22Rv1 (cell line): ENCODE results near the gene PIGH.

Experiments
- CTCF ChIP-seq: fragments of 450-650 bp; IDR thresholded peaks from 2 replicates; pipeline ENCODE4 v1.5.1; 2017; ENCODE audit warnings: mild to moderate bottlenecking
- ZFX ChIP-seq: fragments of 450-650 bp; IDR thresholded peaks from 2 replicates; pipeline ENCODE4 v1.6.1; 2017; ENCODE audit warnings: antibody characterized with exemption, borderline replicate concordance

GRCh38 chr14:67575684-67576083 is 24.4 kb downstream of the PIGH start:
- TF ChIP-seq CTCF = no peak
- TF ChIP-seq ZFX = no peak
